Smooth muscle cell of the brain vasculature (primary cell): Measurements from ENCODE around the gene LRRC25.

Source experiments
- DNase-seq: peaks from one replicate; pipeline ENCODE4 v3.0.0-alpha.2; 2012; ENCODE audit warnings: low read depth, low spot score

LRRC25 gene

GRCh38 chr19:18346091-18346490 lies 51.3 kb downstream of the LRRC25 start:
- no peak for DNase-seq

GRCh38 chr19:18345296-18345695 lies 52.1 kb downstream of the LRRC25 start:
- DNase-seq = no peak

GRCh38 chr19:18344582-18344950 lies 52.9 kb downstream of the LRRC25 start:
- no peak for DNase-seq

GRCh38 chr19:18342090-18342632 lies 55.3 kb downstream of the LRRC25 start:
- DNase-seq = no peak
